PC-3 (cell line): ENCODE results near the gene NRAS. TPM values are rescaled to one million over a fixed set of nuclear protein-coding genes. Genes with fewer than 3 reads are reported as not detected.

Experiments
- ATAC-seq: fragments of 200-7000 bp; cut with Tn5 transposase; 2 replicates; pipeline ENCODE4 v1.9.1; 2020; ENCODE audit warnings: mild to moderate bottlenecking, moderate library complexity
- BruUV-seq: library from RNA; stranded (reverse); fragments of 400-500 nt; replicated peaks from 2 replicates; lab custom pipeline; 2021; lab: Mats Ljungman, UMichigan
- CTCF ChIA-PET: fragments of 300-600 bp; sonication (Branson Sonifier 250); formaldehyde crosslinking; loops from one replicate; lab custom pipeline; 2022; ENCODE audit warnings: antibody characterized with exemption; lab: Charles Lee
- POLR2A ChIA-PET: fragments of 300-600 bp; sonication (Branson Sonifier 250); formaldehyde crosslinking; loops from one replicate; lab custom pipeline; 2022; ENCODE audit warnings: antibody characterized with exemption; ENCODE audit not compliant: unreplicated experiment; lab: Charles Lee
- DNase-seq: peaks from one replicate; pipeline ENCODE4 v3.0.0-alpha.2; 2015
- H2AFZ ChIP-seq: fragments of 300-600 bp; sonication (generic); 2 replicates; pipeline ENCODE4 v1.6.0; 2016; ENCODE audit warnings: antibody characterized with exemption, low read length
- H3F3A ChIP-seq: fragments of 300-600 bp; sonication (generic); one replicate; pipeline ENCODE4 v1.6.0; 2017; ENCODE audit warnings: antibody characterized with exemption, low read length, control low read depth, mild to moderate bottlenecking; ENCODE audit not compliant: unreplicated experiment
- H3K27ac ChIP-seq: fragments of 300-600 bp; sonication (generic); 2 replicates; pipeline ENCODE4 v1.5.1; 2016; ENCODE audit warnings: mild to moderate bottlenecking, low read length
- H3K27me3 ChIP-seq: fragments of 300-600 bp; sonication (generic); 2 replicates; pipeline ENCODE4 v1.6.1; 2016; ENCODE audit warnings: low read length, mixed read lengths
- H3K36me3 ChIP-seq: fragments of 300-600 bp; sonication (generic); 2 replicates; pipeline ENCODE4 v1.6.1; 2016; ENCODE audit warnings: low read depth, mixed run types, low read length, mixed read lengths
- H3K4me1 ChIP-seq: fragments of 300-600 bp; sonication (generic); 2 replicates; pipeline ENCODE4 v1.5.1; 2016; ENCODE audit warnings: low read length; ENCODE audit not compliant: insufficient read depth
- H3K4me2 ChIP-seq: fragments of 300-600 bp; sonication (generic); 2 replicates; pipeline ENCODE4 v1.6.0; 2016; ENCODE audit warnings: low read length
- H3K4me3 ChIP-seq: fragments of 300-600 bp; sonication (generic); 2 replicates; pipeline ENCODE4 v1.5.1; 2016; ENCODE audit warnings: mild to moderate bottlenecking, low read length, mixed read lengths
- H3K79me2 ChIP-seq: fragments of 300-600 bp; sonication (generic); 2 replicates; pipeline ENCODE4 v1.6.1; 2017; ENCODE audit warnings: low read length, mixed read lengths
- H3K9ac ChIP-seq: fragments of 300-600 bp; sonication (generic); 2 replicates; pipeline ENCODE4 v1.6.0; 2016; ENCODE audit warnings: mild to moderate bottlenecking, low read length
- H3K9me2 ChIP-seq: fragments of 300-600 bp; sonication (generic); replicated peaks from 2 replicates; pipeline ENCODE4 v1.6.1; 2016; ENCODE audit warnings: mixed run types, low read length, mixed read lengths
- H3K9me3 ChIP-seq: fragments of 300-600 bp; sonication (generic); 2 replicates; pipeline ENCODE4 v1.6.1; 2016; ENCODE audit warnings: low read length, mixed read lengths
- H4K20me1 ChIP-seq: fragments of 300-600 bp; sonication (generic); 2 replicates; pipeline ENCODE4 v1.6.1; 2016; ENCODE audit warnings: low read length, mixed read lengths
- EZH2 ChIP-seq: fragments of 300-600 bp; sonication (generic); IDR thresholded peaks from one replicate; pipeline ENCODE4 v1.6.1; 2017; ENCODE audit warnings: antibody characterized with exemption, mild to moderate bottlenecking, low read length; ENCODE audit not compliant: unreplicated experiment
- EZH2phosphoT487 ChIP-seq: fragments of 300-600 bp; sonication (generic); IDR thresholded peaks from 2 replicates; pipeline ENCODE4 v1.6.1; 2018; ENCODE audit warnings: mild to moderate bottlenecking, antibody characterized with exemption, low read length, borderline replicate concordance
- intact Hi-C: fragments of 100-400 bp; cut with micrococcal nuclease; formaldehyde crosslinking; loops from 2 replicates; pipeline ENCODE4 v1.9.0; 2023
- total RNA-seq: library from RNA; depleted of rRNA; stranded (reverse); fragments of >200 nt; gene quantifications from 2 replicates; pipeline ENCODE4 v1.2.3, GENCODE V29; 2014
- TF ChIP-seq, protein P1 (sequence below): fragments of 300-600 bp; sonication (generic); conservative IDR thresholded peaks from 2 replicates; pipeline ENCODE4 v1.5.1; 2017; ENCODE audit warnings: antibody characterized with exemption, low read depth, mild to moderate bottlenecking, low read length

The NRAS gene
- total RNA-seq, 1 experiment from 2014 or later = 15.1 TPM

DNA sequence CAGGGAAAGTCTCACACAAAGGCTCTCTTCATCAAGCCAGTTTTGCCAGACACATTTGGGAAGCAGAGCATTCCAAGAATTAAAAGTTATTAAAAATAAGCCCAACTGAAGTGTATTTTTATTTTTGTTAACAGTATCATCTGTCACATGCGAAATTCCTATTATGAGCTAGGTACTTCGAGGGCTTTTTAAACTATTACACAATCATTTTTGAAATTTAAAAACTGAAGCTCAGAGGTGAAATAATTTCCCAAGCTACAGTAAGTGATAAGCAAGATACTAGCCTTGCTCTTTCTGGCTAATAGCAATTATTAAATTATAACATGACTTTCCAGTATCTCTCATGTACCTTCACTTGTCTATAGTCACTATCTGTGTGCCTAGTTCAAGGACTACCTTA, 12.0 kb upstream of the NRAS start:
- ATAC-seq (no peak), DNase-seq (no peak)
- ChIA-PET CTCF (no interaction called here), POLR2A (interaction anchor here (0.6 kb wide), 1 partner anchor 29 kb away, joined by 4 read pairs; no protein-coding TSS in a partner anchor)
- H3K4me1 ChIP-seq = no peaks in the 10 kb centered on the region
- H3K9ac ChIP-seq = no peak overlapping the region
- H3K36me3 ChIP-seq = peaks cover 93% of the 10 kb centered on the region
- TF ChIP-seq EZH2phosphoT487 (no peak), EZH2 (no peak)
- TF ChIP-seq, protein P1, sequence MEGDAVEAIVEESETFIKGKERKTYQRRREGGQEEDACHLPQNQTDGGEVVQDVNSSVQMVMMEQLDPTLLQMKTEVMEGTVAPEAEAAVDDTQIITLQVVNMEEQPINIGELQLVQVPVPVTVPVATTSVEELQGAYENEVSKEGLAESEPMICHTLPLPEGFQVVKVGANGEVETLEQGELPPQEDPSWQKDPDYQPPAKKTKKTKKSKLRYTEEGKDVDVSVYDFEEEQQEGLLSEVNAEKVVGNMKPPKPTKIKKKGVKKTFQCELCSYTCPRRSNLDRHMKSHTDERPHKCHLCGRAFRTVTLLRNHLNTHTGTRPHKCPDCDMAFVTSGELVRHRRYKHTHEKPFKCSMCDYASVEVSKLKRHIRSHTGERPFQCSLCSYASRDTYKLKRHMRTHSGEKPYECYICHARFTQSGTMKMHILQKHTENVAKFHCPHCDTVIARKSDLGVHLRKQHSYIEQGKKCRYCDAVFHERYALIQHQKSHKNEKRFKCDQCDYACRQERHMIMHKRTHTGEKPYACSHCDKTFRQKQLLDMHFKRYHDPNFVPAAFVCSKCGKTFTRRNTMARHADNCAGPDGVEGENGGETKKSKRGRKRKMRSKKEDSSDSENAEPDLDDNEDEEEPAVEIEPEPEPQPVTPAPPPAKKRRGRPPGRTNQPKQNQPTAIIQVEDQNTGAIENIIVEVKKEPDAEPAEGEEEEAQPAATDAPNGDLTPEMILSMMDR = no peak
- H3K9me2 ChIP-seq = no peaks in the 10 kb centered on the region
- BruUV-seq = no TSS peak
- intact Hi-C loops = no loop called here
- H2AFZ ChIP-seq = no peak overlapping the region
- no peak overlapping the region for H3K27ac ChIP-seq
- H3K4me2 ChIP-seq = no peak overlapping the region
- H3K79me2 ChIP-seq = peaks cover 4% of the 10 kb centered on the region; the same call in 1 of the 2 replicates
- H3K9me3 ChIP-seq = no peaks in the 10 kb centered on the region
- no peaks in the 10 kb centered on the region; the same call in 1 of the 2 replicates for H4K20me1 ChIP-seq
- H3F3A ChIP-seq = no peaks in the 10 kb centered on the region
- no peak overlapping the region for H3K4me3 ChIP-seq
- no peaks in the 10 kb centered on the region for H3K27me3 ChIP-seq

DNA sequence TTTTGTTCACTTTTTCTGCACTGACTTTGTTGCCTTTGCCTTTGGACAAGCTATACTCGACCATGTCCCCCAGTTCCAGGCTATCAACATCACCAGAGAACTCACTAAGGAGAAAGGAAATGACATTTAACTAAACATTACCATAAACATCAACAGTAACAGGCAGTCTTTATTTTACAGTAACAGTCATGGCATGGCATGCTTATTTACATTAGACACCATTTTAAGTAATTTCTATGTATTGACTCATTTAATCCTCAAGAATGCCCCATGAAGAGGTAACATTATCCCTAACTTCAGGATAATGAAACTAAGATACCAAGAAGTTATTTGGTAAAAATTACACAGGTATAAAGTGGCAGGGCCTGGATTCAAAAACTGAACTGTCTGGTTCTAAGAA, 8.7 kb upstream of the NRAS start:
- no peaks in the 10 kb centered on the region for H3K9me3 ChIP-seq
- peaks cover 92% of the 10 kb centered on the region for H3K36me3 ChIP-seq
- H3K27ac ChIP-seq = no peak overlapping the region
- H3K79me2 ChIP-seq = peaks cover 4% of the 10 kb centered on the region; the same call in 1 of the 2 replicates
- H3K4me1 ChIP-seq = peaks cover 4% of the 10 kb centered on the region
- no peaks in the 10 kb centered on the region for H4K20me1 ChIP-seq
- ChIA-PET CTCF (no interaction called here), POLR2A (no interaction called here)
- no peak overlapping the region for H3K9ac ChIP-seq
- H3F3A ChIP-seq = no peaks in the 10 kb centered on the region
- BruUV-seq = no TSS peak
- no peak overlapping the region for H3K4me2 ChIP-seq
- no peaks in the 10 kb centered on the region for H3K27me3 ChIP-seq
- H2AFZ ChIP-seq = no peak overlapping the region
- intact Hi-C loops = no loop called here
- ATAC-seq (no peak), DNase-seq (no peak)
- no peak overlapping the region for H3K4me3 ChIP-seq
- H3K9me2 ChIP-seq = no peaks in the 10 kb centered on the region
- TF ChIP-seq, protein P1 = no peak
- TF ChIP-seq EZH2phosphoT487 = no peak
- no peak for TF ChIP-seq EZH2

DNA sequence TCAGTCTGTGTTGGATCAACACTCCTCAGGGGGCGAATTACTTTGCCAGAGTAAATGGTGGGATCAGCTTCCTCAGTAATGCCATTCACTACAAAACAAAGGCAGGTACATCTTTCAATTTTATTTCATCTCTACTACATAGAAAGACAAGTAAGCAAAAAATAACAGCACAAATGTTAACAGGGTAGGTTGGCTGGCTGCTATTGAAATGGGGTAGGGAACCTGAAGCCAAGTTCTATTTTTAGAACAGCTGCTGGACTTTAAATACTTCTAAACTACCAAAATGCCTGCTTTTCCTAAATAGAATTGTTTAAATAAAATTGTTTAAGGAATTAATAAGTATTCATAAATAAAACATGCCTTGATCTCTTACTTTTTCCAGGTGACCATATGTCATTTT, 7.3 kb upstream of the NRAS start:
- H3K79me2 ChIP-seq = no peaks in the 10 kb centered on the region
- DNase-seq (no peak), ATAC-seq (no peak)
- intact Hi-C loops = no loop called here
- H3K4me2 ChIP-seq = no peak overlapping the region
- no peak overlapping the region for H3K4me3 ChIP-seq
- H3F3A ChIP-seq = no peaks in the 10 kb centered on the region
- CTCF ChIA-PET = no interaction called here
- no peak overlapping the region for H2AFZ ChIP-seq
- TF ChIP-seq EZH2phosphoT487 (no peak), EZH2 (no peak)
- TF ChIP-seq, protein P1 = no peak
- H3K4me1 ChIP-seq = peaks cover 17% of the 10 kb centered on the region
- no peak overlapping the region for H3K27ac ChIP-seq
- BruUV-seq = no TSS peak
- H3K9me3 ChIP-seq = no peaks in the 10 kb centered on the region
- peaks cover 94% of the 10 kb centered on the region for H3K36me3 ChIP-seq
- no peaks in the 10 kb centered on the region for H3K27me3 ChIP-seq
- POLR2A ChIA-PET = no interaction called here
- H4K20me1 ChIP-seq = no peaks in the 10 kb centered on the region
- H3K9me2 ChIP-seq = no peaks in the 10 kb centered on the region
- H3K9ac ChIP-seq = no peak overlapping the region
